Adrenal gland (tissue), 12 donors: ENCODE measurements around the gene ADGRA1. TPM values are rescaled to one million over a fixed set of nuclear protein-coding genes. Genes with fewer than 3 reads are reported as not detected.

ENCODE experiments used
- DNase-seq, 7 donors: peaks; one replicate each; pipeline ENCODE4 v3.0.0-alpha.2; 2019 to 2020
- H3K27ac ChIP-seq, 5 donors: fragments of 200-600 bp; sonication (generic) in 4 of 5; 1 replicate in 3 of 5; 2 replicates in 2 of 5; pipeline versions ENCODE4 v1.5.1 to v1.8.0; 2016 to 2020; ENCODE audit warnings: mild to moderate bottlenecking in 1 of 5
- H3K27me3 ChIP-seq: fragments of 200-600 bp; 2 replicates; pipeline ENCODE4 v1.8.0; 2021
- H3K36me3 ChIP-seq, 2 donors: fragments of 200-600 bp; replicated peaks in 1 of 2; 1 replicate in 1 of 2; 2 replicates in 1 of 2; pipeline versions ENCODE4 v1.5.1 to v1.8.0; 2018 to 2022
- H3K4me1 ChIP-seq, 2 donors: fragments of 200-600 bp; replicated peaks in 1 of 2; 1 replicate in 1 of 2; 2 replicates in 1 of 2; pipeline versions ENCODE4 v1.5.1 to v1.8.0; 2018 to 2021
- H3K4me3 ChIP-seq, 4 donors: fragments of 200-600 bp; sonication (generic) in 3 of 4; one replicate each; pipeline ENCODE4 v1.5.1; 2016 to 2018
- H3K9me3 ChIP-seq, 3 donors: fragments of 200-600 bp; sonication (generic) in 1 of 3; replicated peaks in 1 of 3; 1 replicate in 2 of 3; 2 replicates in 1 of 3; pipeline versions ENCODE4 v1.5.1 to v1.8.0; 2016 to 2021
- POLR2A ChIP-seq, 2 donors: fragments of 450-650 bp; IDR thresholded peaks; one replicate each; pipeline ENCODE4 v1.6.1; 2017; ENCODE audit warnings: antibody characterized with exemption in 2 of 2, mild to moderate bottlenecking in 2 of 2, moderate library complexity in 1 of 2
- WGBS, 4 donors: extraction: QIAGEN DNeasy Blood & Tissue Kit in 2 of 4; methylation state at CpG; one replicate each; pipeline versions ENCODE4 v1.1.5 to v1.1.7; 2013 to 2017; 5-methylcytosine and 5-hydroxymethylcytosine counted together
- intact Hi-C, 2 donors: fragments of 100-400 bp; cut with DNase I; formaldehyde crosslinking; loops; one replicate each; pipeline versions ENCODE4 v1.14.1 to v1.15.0; 2022 to 2023
- polyA plus RNA-seq, 3 donors: library from polyadenylated mRNA; stranded (reverse); fragments of 200-250 nt in 2 of 3; fragments of 350-450 nt in 1 of 3; fragmentation: Illumina TruSeq in 1 of 3; extraction: RNeasy Lipid Tissue Mini Kit (QIAGEN cat#74804) in 1 of 3; gene quantifications; one replicate each; pipeline ENCODE4 v1.2.3, GENCODE V29; 2013 to 2014
- total RNA-seq, 9 donors: library from RNA; depleted of rRNA in 4 of 9; stranded (reverse); fragments of >200 nt in 4 of 9; fragments of 120-200 nt in 1 of 9; fragmentation: NEBNext Ultra II Directional in 1 of 9; extraction: Animal tissue kit (Norgen Biotek cat#: 25700) in 1 of 9; gene quantifications; one replicate each; pipeline versions ENCODE4 v1.1.0 to v1.2.4, GENCODE V29; 2013 to 2023
- TF ChIP-seq, protein P1 (sequence below), 6 experiments: fragments of 450-650 bp in 4 of 6; fragments of 200-600 bp in 2 of 6; sonication (generic) in 1 of 6; IDR thresholded peaks; 1 replicate in 5 of 6; 2 replicates in 1 of 6; pipeline versions ENCODE4 v1.5.1 to v1.8.0; 2016 to 2021; ENCODE audit warnings: antibody characterized with exemption in 6 of 6, mild to moderate bottlenecking in 2 of 6, moderate library complexity in 1 of 6
- donor health status: healthy with polysubstance abuse.
- donor health status: Bipolar disorder and iron deficiency.
- donor health status: DM: yes; HTN: yes; CAD: no.
- donor health status: DM: no; HTN: no; CAD: no.
- donor health status: DM: no; HTN: no; CAD: no.
- donor health status: DM: yes; HTN: yes; CAD: no.

The ADGRA1 gene
- total and polyA plus RNA-seq, 12 donors = 0.06 to 8.2 (median 2.7) TPM; not detected in 2

DNA sequence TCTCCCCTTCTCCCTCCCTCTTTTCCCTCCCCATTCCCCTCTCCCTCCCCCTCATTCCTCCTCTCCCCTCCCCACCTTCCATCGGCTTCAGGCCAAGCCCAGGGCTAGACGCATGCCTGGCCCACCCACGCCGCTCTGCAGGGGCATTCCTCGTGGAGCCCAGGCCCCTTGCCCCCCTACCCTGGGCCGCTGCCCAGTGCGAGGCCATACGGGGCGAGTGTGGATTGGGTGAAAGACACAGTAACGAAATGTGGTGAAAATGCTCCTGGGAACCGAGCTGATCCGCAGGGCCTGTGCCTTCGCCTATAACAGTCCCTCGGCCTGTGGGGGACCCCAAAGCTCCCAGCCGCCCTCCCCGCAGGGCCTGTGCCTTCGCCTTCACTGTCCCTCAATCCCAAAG lies 28.3 kb downstream of the ADGRA1 start:
- intact Hi-C loops = no loop called here
- DNase-seq = no peak
- Histone ChIP-seq H3K9me3 (no peaks in the 10 kb centered on the region), H3K36me3 (no peaks in the 10 kb centered on the region), H3K27me3 (no peaks in the 10 kb centered on the region), H3K4me3 (no peak overlapping the region), H3K27ac (no peak overlapping the region), H3K4me1 (peaks cover 0 to 4% of the 10 kb centered on the region in 2 donors)
- WGBS, 4 donors = 67 to 71% (median 69%) methylated on average over 8 to 17 of the region's 17 CpGs
- TF ChIP-seq, protein P1, sequence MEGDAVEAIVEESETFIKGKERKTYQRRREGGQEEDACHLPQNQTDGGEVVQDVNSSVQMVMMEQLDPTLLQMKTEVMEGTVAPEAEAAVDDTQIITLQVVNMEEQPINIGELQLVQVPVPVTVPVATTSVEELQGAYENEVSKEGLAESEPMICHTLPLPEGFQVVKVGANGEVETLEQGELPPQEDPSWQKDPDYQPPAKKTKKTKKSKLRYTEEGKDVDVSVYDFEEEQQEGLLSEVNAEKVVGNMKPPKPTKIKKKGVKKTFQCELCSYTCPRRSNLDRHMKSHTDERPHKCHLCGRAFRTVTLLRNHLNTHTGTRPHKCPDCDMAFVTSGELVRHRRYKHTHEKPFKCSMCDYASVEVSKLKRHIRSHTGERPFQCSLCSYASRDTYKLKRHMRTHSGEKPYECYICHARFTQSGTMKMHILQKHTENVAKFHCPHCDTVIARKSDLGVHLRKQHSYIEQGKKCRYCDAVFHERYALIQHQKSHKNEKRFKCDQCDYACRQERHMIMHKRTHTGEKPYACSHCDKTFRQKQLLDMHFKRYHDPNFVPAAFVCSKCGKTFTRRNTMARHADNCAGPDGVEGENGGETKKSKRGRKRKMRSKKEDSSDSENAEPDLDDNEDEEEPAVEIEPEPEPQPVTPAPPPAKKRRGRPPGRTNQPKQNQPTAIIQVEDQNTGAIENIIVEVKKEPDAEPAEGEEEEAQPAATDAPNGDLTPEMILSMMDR (IDR thresholded peaks at IDR 0.05) = no peak
- TF ChIP-seq POLR2A (IDR thresholded peaks at IDR 0.05) = no peak

DNA sequence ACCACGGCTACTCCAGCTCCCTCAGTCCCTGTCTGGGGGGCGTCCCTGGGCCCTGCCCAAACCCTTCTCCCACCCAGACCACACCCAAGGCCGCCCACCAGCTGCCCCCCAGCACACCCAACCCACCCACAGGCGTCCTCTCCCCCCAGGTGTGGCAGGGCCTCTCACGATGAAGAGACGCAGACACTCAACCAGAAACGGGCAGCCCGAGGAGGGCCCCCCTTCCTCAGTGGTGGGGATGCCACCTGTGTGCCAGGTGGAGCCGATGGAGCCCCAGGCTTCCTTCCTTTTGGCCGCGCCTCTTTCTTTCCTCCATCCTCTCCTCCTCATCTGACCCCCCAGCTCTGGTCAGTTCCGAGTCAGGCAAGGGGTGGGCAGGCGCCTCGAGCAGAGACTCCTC lies 28.7 kb downstream of the ADGRA1 start:
- no peak for DNase-seq
- H3K36me3 ChIP-seq = no peaks in the 10 kb centered on the region
- 77 to 91% (median 78%) methylated on average over 6 to 14 of the region's 14 CpGs for WGBS, 4 donors

DNA sequence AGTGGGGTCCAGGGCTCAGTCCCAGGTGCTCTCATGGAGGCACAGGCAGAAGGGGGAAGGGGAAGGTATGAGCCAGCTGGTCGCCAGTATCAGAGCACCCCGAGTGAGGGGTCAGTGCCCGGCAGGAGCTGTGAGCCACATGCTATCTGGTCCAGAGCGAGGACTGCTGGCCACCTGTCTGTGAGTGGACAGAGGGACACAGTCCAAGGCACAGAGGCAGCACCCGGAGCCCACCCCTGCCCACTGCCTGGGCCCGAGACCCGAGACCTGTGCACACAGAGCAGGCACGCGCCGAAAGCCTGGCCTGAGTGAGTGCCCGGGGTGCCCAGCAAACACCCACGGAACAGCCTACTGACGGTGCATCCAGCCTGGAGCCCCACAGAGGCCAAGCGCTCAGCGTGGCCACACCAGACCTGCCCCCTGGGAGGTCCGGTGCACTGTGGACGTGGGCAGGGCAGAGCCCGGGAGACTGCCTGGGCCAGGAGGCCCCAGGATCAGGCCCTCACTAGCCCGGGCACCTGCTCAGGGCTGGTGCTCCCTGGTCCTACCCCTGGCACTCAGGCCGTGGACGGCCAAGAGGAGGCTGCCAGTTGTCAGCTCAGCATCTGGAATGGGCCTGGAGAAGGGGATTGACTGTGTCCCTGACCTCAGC lies 29.4 kb downstream of the ADGRA1 start:
- intact Hi-C loops = no loop called here
- DNase-seq = no peak
- Histone ChIP-seq H3K27ac (peak overlapping the region in 2 of 5 donors; percentile 13 to 52), H3K9me3 (no peaks in the 10 kb centered on the region), H3K4me1 (peaks cover 0 to 4% of the 10 kb centered on the region in 2 donors), H3K27me3 (no peaks in the 10 kb centered on the region), H3K36me3 (no peaks in the 10 kb centered on the region), H3K4me3 (no peak overlapping the region)
- 86 to 91% (median 88%) methylated on average over 6 to 21 of the region's 21 CpGs for WGBS, 4 donors
- TF ChIP-seq, protein P1 (IDR thresholded peaks at IDR 0.05) = no peak
- no peak for TF ChIP-seq POLR2A (IDR thresholded peaks at IDR 0.05)

More for the DNA sequence above, 28.7 kb downstream of the ADGRA1 start:
- H3K9me3 ChIP-seq = no peaks in the 10 kb centered on the region
- peaks cover 0 to 4% of the 10 kb centered on the region in 2 donors for H3K4me1 ChIP-seq
- H3K27ac ChIP-seq = no peak overlapping the region
- H3K4me3 ChIP-seq = no peak overlapping the region
- intact Hi-C loops = no loop called here
- no peaks in the 10 kb centered on the region for H3K27me3 ChIP-seq
- no peak for TF ChIP-seq POLR2A (IDR thresholded peaks at IDR 0.05)
- TF ChIP-seq, protein P1 (IDR thresholded peaks at IDR 0.05) = no peak

DNA sequence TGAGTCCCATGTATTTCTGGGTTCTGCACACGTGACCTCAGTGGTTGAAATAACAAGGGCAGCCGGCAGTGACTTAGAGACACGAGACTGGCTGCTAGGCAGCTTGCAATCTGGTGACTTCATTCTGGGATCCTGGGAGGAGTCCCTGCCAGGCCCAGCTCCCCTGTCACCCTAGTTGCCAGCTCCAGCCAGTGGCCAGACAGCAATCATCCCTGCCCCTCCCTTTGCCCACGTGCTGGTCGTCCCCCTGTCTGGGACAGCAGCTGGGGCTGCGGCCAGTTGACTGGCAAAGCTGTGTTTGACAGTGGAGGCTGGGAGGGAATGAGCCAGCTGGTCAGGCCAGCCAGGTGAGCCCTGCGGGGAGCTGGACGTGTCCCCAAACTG lies 30.0 kb downstream of the ADGRA1 start:
- peak overlapping the region in 1 of 5 donors; percentile 52 for H3K27ac ChIP-seq
- H3K36me3 ChIP-seq = no peaks in the 10 kb centered on the region
- H3K4me3 ChIP-seq = no peak overlapping the region
- intact Hi-C loops = no loop called here
- 45 to 53% (median 50%) methylated on average over 1 to 8 of the region's 8 CpGs for WGBS, 4 donors
- TF ChIP-seq, protein P1 (IDR thresholded peaks at IDR 0.05) = no peak
- TF ChIP-seq POLR2A (IDR thresholded peaks at IDR 0.05) = peak in 1 of 2 donors; percentile 25
- H3K27me3 ChIP-seq = no peaks in the 10 kb centered on the region
- DNase-seq = peak; percentile 38 to 91 (median 75)
- H3K9me3 ChIP-seq = no peaks in the 10 kb centered on the region
- H3K4me1 ChIP-seq = peaks cover 0 to 4% of the 10 kb centered on the region in 2 donors
